Right lobe of liver (tissue), 6 donors: ENCODE data around the gene ZBTB7C. TPM values are rescaled to one million over a fixed set of nuclear protein-coding genes. Genes with fewer than 3 reads are reported as not detected.

Experiments
- ATAC-seq, 4 donors: fragments of 200-7000 bp; cut with Tn5 transposase; one replicate each; pipeline ENCODE4 v1.9.1; 2020; ENCODE audit warnings: mild to moderate bottlenecking in 4 of 4, moderate library complexity in 4 of 4
- DNase-seq, 3 donors: peaks; one replicate each; pipeline ENCODE4 v3.0.0-alpha.2; 2020
- H3K27ac ChIP-seq, 3 donors: fragments of 200-600 bp; one replicate each; pipeline ENCODE4 v1.8.0; 2022
- H3K27me3 ChIP-seq, 2 donors: fragments of 200-600 bp; one replicate each; pipeline ENCODE4 v1.8.0; 2022
- H3K36me3 ChIP-seq, 4 donors: fragments of 200-600 bp; sonication (generic) in 1 of 4; one replicate each; pipeline versions ENCODE4 v1.5.1 to v1.8.0; 2017 to 2022; ENCODE audit warnings: control low read depth in 1 of 4
- H3K4me1 ChIP-seq, 4 donors: fragments of 200-600 bp; sonication (generic) in 1 of 4; one replicate each; pipeline versions ENCODE4 v1.5.1 to v1.8.0; 2017 to 2022; ENCODE audit warnings: control low read depth in 1 of 4
- H3K4me3 ChIP-seq, 3 donors: fragments of 200-600 bp; one replicate each; pipeline ENCODE4 v1.8.0; 2022
- H3K9me3 ChIP-seq, 4 donors: fragments of 200-600 bp; sonication (generic) in 1 of 4; one replicate each; pipeline versions ENCODE4 v1.5.1 to v1.8.0; 2017 to 2022; ENCODE audit warnings: control low read depth in 1 of 4
- POLR2A ChIP-seq: fragments of 450-650 bp; IDR thresholded peaks from one replicate; pipeline ENCODE4 v1.6.1; 2017; ENCODE audit warnings: antibody characterized with exemption, mild to moderate bottlenecking
- WGBS: methylation state at CpG from one replicate; pipeline ENCODE4 v1.1.6; 2018; ENCODE audit warnings: low coverage, low lambda C conversion rate; ENCODE audit not compliant: insufficient coverage; ENCODE audit errors: missing lambda C conversion rate; 5-methylcytosine and 5-hydroxymethylcytosine counted together
- intact Hi-C, 2 donors: fragments of 100-400 bp; cut with DNase I; formaldehyde crosslinking; loops; one replicate each; pipeline versions ENCODE4 v1.11.2 to v1.14.1; 2022
- total RNA-seq, 6 experiments: library from RNA; depleted of rRNA in 2 of 6; stranded (reverse); fragments of >200 nt in 2 of 6; fragmentation: NEBNext Ultra II Directional in 3 of 6; extraction: Animal tissue kit (Norgen Biotek cat#: 25700) in 3 of 6; gene quantifications; one replicate each; pipeline versions ENCODE4 v1.1.0 to v1.2.4, GENCODE V29; 2016 to 2023
- TF ChIP-seq, protein P1 (sequence below), 4 donors: fragments of 200-600 bp in 3 of 4; fragments of 450-650 bp in 1 of 4; IDR thresholded peaks; one replicate each; pipeline versions ENCODE4 v1.5.1 to v1.8.0; 2016 to 2022; ENCODE audit warnings: antibody characterized with exemption in 4 of 4, mild to moderate bottlenecking in 2 of 4
- donor health status: DM: no; HTN: yes; CAD: no.
- donor health status: DM: no; HTN: no; CAD: no.
- donor health status: DM: no; HTN: no; CAD: no.
- donor health status: DM: no; HTN: yes; CAD: no.
- donor health status: DM: no; HTN: yes; CAD: no.

ZBTB7C gene
- total RNA-seq, 6 experiments from 2014 or later: 1.1 to 1.7 (median 1.3) TPM

DNA sequence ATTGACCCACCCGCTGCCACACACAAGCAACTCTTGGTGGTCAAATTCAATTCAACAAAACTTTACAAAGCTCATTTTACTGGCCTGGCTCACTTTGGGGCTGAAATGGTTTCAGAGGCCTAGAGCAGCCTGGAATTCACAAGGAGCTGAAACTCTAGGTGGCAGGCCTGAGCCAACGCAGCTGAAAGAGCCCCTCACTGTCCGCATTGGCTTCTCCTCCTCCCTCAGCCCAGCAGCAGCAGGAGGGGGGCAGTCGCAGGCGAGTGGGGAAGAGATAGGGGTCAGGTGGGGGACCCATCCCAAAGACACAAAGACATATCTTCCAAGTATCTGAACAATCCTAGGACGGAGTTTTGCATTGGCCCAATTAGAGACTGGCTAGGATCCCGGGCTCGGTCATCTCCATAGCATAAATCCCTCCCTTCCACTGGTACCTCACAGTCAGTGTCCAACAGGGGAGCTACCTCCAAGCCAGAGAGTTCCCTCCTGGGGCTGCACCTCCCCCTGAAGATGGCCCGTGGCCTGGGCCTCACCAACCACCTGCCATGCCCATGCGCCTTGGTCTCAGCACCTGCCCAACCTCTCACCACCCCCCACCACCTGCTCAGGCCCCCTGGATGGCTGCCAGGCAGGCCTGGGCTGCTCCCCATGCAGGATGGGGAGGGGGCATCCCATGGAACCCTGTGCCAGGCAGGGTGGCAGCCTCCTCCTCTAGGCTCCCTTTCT is 113.4 kb downstream of the ZBTB7C start:
- H3K4me1 ChIP-seq: no peaks in the 10 kb centered on the region
- ATAC-seq (no peak), DNase-seq (no peak)
- no peaks in the 10 kb centered on the region for H3K9me3 ChIP-seq
- H3K27ac ChIP-seq: no peak overlapping the region
- no peaks in the 10 kb centered on the region for H3K36me3 ChIP-seq
- no peak overlapping the region for H3K4me3 ChIP-seq
- 73% methylated on average over 5 of the region's 10 CpGs for WGBS
- TF ChIP-seq, protein P1, sequence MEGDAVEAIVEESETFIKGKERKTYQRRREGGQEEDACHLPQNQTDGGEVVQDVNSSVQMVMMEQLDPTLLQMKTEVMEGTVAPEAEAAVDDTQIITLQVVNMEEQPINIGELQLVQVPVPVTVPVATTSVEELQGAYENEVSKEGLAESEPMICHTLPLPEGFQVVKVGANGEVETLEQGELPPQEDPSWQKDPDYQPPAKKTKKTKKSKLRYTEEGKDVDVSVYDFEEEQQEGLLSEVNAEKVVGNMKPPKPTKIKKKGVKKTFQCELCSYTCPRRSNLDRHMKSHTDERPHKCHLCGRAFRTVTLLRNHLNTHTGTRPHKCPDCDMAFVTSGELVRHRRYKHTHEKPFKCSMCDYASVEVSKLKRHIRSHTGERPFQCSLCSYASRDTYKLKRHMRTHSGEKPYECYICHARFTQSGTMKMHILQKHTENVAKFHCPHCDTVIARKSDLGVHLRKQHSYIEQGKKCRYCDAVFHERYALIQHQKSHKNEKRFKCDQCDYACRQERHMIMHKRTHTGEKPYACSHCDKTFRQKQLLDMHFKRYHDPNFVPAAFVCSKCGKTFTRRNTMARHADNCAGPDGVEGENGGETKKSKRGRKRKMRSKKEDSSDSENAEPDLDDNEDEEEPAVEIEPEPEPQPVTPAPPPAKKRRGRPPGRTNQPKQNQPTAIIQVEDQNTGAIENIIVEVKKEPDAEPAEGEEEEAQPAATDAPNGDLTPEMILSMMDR (IDR thresholded peaks at IDR 0.05): peak in 2 of 4 donors; percentile 7 to 15
- TF ChIP-seq POLR2A: no peak
- no peaks in the 10 kb centered on the region for H3K27me3 ChIP-seq
- intact Hi-C loops: no loop called here

GRCh38 chr18:48294899-48295585 is 114.1 kb downstream of the ZBTB7C start:
- Histone ChIP-seq H3K27me3 (no peaks in the 10 kb centered on the region), H3K4me1 (no peaks in the 10 kb centered on the region), H3K9me3 (no peaks in the 10 kb centered on the region), H3K36me3 (no peaks in the 10 kb centered on the region), H3K27ac (no peak overlapping the region), H3K4me3 (no peak overlapping the region)
- WGBS: 60% methylated on average over 2 of the region's 12 CpGs
- DNase-seq: no peak
- no peak for ATAC-seq
- TF ChIP-seq, protein P1 (IDR thresholded peaks at IDR 0.05): no peak
- TF ChIP-seq POLR2A: no peak
- intact Hi-C loops: no loop called here

GRCh38 chr18:48293954-48294898 is 115.0 kb downstream of the ZBTB7C start:
- TF ChIP-seq POLR2A: no peak
- TF ChIP-seq, protein P1 (IDR thresholded peaks at IDR 0.05): no peak
- no peaks in the 10 kb centered on the region for H3K4me1 ChIP-seq
- H3K9me3 ChIP-seq: no peaks in the 10 kb centered on the region
- H3K27ac ChIP-seq: no peak overlapping the region
- WGBS: 90% methylated on average over 2 of the region's 16 CpGs
- DNase-seq (peak in 1 of 3 donors; percentile 16), ATAC-seq (peak in 1 of 4 donors; percentile 28)
- no peaks in the 10 kb centered on the region for H3K36me3 ChIP-seq
- H3K27me3 ChIP-seq: no peaks in the 10 kb centered on the region
- H3K4me3 ChIP-seq: no peak overlapping the region
- intact Hi-C loops: no loop called here

DNA sequence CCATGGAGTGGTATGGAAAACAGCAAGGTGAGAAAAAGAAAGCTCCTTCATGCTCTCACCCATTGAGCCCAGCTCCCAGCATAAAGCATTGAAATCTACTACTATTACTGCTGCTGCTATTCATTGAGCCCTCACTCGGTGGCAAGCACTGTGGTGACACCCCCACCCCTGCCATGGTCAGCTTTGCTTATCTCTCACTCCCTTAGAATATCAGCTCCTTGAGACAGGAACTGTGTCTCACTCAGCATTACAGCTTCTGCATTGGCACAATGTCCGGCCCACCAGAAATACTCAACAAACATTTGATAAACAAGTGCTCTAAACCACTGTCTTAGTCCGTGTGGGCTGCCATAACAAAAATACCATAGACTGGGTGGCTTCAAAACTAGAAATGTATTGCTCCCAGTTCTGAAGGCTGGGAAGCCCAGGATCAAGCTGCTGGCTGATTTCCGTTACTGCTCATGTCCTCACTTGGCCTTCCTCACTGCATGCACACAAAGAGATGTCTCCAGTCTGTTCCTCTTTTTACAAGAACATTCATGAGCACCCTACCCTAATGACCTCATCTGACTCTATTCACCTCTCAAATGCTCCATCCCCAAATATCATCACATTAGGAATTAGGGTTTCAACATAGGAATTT is 116.3 kb downstream of the ZBTB7C start:
- Histone ChIP-seq H3K4me3 (no peak overlapping the region), H3K4me1 (no peaks in the 10 kb centered on the region), H3K27me3 (no peaks in the 10 kb centered on the region), H3K27ac (no peak overlapping the region), H3K36me3 (no peaks in the 10 kb centered on the region), H3K9me3 (no peaks in the 10 kb centered on the region)
- DNase-seq (peak in 1 of 3 donors; percentile 9), ATAC-seq (peak in 3 of 4 donors; percentile 20 to 60 (median 23))
- WGBS: 69% methylated on average over 3 of the region's 4 CpGs
- TF ChIP-seq, protein P1 (IDR thresholded peaks at IDR 0.05): no peak
- TF ChIP-seq POLR2A: no peak
- intact Hi-C loops: no loop called here
